Loucy (cell line): ENCODE data around the gene MEF2A.

Source experiments
- EZH2phosphoT487 ChIP-seq: fragments of 200-600 bp; IDR thresholded peaks from 2 replicates; pipeline ENCODE4 v1.6.1; 2018; ENCODE audit warnings: antibody characterized with exemption, mild to moderate bottlenecking, moderate library complexity, borderline replicate concordance
- TF ChIP-seq, protein P1 (sequence below): fragments of 200-600 bp; sonication (generic); conservative IDR thresholded peaks from 2 replicates; pipeline ENCODE4 v1.5.1; 2014; ENCODE audit warnings: mild to moderate bottlenecking, antibody characterized with exemption, low read length

DNA sequence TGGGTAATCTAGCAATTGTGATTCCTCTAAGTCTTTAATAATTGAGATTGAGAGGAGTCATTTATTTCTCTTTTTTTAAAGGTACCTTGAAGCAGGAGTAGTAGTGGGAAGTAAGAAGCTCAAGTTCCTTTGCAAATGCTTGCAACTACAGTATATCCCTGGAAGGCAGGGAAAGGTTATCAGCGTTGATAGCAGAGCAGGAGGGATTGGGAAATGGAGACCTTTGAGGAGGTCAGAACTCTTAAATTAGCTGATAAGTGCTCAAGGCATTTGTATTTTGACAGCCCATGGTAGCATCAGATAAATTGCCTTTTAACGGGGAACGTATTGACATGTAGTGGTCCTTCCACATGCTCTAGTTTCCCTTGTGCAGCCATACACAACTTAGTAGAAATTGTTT is 47.7 kb downstream of the MEF2A start:
- TF ChIP-seq, protein P1, sequence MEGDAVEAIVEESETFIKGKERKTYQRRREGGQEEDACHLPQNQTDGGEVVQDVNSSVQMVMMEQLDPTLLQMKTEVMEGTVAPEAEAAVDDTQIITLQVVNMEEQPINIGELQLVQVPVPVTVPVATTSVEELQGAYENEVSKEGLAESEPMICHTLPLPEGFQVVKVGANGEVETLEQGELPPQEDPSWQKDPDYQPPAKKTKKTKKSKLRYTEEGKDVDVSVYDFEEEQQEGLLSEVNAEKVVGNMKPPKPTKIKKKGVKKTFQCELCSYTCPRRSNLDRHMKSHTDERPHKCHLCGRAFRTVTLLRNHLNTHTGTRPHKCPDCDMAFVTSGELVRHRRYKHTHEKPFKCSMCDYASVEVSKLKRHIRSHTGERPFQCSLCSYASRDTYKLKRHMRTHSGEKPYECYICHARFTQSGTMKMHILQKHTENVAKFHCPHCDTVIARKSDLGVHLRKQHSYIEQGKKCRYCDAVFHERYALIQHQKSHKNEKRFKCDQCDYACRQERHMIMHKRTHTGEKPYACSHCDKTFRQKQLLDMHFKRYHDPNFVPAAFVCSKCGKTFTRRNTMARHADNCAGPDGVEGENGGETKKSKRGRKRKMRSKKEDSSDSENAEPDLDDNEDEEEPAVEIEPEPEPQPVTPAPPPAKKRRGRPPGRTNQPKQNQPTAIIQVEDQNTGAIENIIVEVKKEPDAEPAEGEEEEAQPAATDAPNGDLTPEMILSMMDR: no peak
- TF ChIP-seq EZH2phosphoT487: no peak
